NK-92 treated with Interleukin-12 subunit alpha and Interleukin-12 subunit beta, amount 100 ng/mL, for 24 hours (cell line): Measurements from ENCODE around the gene EFNA2.
"Not testable (repeated sequence)": the region's sequence is repeated elsewhere in the genome, so short reads cannot be mapped to it uniquely, and the experiment has no call there.

Experiments
- DNase-seq: peaks from one replicate; lab custom pipeline; 2025; lab: John Stamatoyannopoulos, UW

The EFNA2 gene

GRCh38 chr19:1318678-1319471, 33.2 kb downstream of the EFNA2 start:
- no peak for DNase-seq

- DNase-seq = not testable (repeated sequence)
Measured at GRCh38 chr19:1320282-1320650, 34.6 kb downstream of the EFNA2 start.

DNA sequence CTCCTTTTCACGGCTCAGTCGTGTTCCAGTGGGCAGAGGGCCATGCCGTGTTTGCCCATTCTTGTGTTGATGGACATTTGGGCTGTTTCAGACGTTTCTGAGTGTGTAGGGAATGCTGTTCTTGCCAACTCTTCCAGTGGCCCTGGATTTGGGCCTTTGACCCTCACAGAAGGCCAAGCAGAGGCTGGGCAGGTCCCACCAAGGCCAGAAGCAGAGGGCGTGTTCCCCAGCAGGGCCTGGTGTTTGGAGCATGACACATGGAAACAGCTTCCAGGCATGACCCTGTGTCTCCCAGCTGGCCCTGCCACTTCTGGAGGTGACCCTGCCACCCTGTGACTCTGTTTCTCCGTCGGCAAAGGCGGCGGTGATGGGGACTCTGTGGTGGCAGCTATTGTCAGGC, 35.9 kb downstream of the EFNA2 start:
- DNase-seq = no peak

DNA sequence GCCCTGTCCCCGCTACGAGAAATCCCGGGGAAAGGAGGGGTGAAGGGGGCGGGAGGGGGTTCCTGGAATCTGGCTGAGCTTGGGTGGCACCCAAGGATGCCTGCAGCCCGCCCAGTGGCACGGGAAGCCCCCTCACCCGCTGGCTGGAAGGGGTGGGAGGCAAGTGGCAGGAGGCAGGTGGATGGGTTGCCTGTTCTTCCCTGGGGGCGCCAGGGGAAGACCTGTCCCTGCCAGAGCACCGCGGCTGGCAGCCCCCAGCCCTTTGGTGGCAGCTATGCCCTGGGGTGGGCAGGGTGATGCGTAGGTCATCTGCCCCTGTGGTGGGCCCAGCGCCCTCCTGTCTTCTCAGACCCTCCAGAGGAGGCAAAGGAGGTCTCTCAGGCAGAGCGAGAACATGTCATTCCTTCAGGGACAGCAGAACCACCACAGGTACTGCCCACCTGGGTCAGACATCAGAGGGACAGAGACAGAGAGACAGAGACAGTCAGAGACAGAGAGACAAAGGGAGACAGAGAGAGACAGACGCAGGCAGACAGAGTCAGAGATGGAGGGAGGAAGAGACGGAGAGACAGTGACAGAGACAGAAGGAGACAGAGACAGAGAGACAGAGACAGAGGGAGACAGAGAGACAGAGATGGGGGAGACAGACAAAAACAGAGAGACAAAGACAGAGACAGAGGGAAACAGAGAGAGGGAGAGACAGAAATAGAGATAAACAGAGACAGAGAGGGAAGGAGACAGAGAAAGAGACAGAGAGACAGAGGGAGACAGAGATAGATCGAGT, 36.7 kb downstream of the EFNA2 start:
- DNase-seq = no peak

GRCh38 chr19:1324249-1324805, 38.7 kb downstream of the EFNA2 start:
- DNase-seq = no peak

GRCh38 chr19:1324806-1325567, 39.3 kb downstream of the EFNA2 start:
- no peak for DNase-seq

DNA sequence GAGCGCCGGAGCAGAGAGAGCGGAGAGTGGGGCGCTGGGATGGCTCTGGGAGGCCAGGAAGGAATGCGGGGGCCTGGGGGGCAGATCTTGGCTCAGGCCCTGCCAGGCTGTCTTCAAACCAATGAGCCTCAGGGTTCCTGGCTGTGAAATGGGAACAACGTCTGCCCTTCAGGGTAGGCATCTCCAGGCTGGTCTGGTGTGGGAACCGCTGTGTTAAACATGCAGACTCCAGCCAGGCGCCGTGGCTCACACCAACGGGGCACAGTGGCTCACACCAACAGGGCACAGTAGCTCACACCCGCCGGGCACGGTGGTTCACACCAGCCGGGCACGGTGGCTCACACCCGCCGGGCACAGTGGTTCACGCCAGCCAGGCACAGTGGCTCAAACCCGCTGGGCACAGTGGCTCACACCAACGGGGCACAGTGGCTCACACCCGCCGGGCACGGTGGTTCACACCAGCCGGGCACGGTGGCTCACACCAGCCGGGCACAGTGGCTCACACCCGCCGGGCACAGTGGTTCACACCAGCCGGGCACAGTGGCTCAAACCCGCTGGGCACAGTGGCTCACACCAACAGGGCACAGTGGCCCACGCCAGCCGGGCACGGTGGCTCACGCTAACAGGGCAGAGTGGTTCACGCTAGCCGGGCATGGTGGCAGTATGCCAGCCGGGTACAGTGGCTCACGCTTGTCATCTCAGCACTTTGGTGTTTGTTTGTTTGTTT, 40.1 kb downstream of the EFNA2 start:
- no peak for DNase-seq

GRCh38 chr19:1327125-1327524, 41.5 kb downstream of the EFNA2 start:
- no peak for DNase-seq

DNA sequence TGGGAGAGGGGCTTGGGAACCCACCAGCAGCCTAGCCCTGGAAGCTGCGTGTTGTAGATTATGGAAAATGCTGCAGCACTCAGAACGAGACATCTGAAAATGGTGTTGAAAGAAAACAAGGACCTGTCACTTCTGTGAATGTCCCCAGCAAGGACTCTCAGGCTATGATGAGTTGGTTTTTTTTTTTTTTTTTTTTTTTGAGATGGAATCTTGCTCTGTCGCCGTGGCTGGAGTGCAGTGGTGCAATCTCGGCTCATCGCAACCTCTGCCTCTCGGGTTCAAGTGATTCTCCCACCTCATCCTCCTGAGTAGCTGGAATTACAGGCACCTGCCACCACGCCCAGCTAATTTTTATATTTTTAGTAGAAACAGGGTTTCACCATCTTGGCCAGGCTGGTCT, 46.5 kb downstream of the EFNA2 start:
- not testable (repeated sequence) for DNase-seq

DNA sequence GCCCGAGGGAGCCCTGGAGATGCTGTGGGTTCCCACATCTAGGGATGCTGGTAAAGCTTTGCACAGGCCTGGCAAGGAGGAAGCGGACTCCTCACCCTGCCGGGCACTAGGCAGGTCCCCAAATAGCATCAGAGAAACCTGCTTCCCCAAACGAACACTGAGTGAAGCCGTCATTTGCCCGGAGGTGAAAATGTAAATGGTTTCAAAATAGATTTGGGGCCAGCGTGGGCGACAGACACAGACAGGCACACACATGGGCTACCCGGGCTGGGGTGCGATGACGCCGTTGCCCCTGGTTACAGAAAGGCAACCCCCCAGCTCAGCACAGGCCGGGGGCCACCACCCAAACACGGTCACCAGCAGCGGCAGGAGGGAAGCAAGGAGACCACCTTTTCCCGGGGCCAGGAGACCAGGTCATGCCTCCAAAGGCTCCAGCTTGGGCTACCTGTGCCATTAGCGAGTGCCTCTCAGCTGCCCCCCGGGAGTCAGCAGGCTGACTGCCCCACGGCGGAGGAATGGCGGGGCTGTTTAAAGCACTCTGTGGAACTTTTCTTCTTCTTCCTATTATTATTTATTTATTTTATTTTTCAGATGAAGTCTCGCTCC, 50.5 kb downstream of the EFNA2 start:
- no peak for DNase-seq

DNA sequence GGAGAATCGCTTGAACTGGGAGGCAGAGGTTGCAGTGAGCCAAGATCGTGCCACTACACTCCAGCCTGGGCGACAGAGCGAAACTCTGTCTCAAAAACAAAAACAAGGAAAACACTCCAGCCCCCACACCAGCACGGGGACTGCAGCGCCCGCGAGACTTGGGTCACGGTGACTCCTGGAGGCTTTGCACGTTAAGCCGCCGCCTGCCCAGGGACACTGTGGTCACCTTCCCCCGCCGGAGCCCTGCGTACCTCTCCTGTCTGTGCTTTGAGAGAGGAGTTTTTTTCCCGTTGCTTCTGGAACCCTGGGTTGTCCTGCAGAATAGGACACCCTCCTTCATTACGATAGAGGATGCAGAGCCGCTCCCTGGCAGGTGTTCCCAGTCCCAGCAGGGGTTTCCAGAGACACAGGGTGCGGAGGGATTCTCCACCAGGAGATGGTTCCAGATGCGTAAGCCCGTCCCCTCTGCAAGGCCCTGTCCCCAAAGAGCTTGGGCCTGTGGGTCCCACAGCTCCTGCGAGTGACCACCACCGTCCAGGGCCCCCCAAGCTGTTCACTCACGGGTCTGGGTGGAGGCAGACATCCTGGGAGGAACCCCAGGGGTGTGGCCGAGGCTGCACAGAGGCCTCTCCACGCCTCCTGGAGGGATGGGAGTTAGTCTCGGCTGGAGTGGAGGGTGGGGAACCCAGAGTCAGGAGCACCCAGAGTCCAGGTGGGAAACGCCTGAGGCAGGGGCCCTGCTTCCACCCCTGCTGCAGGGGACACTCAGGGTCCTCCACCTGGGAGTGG, 55.2 kb downstream of the EFNA2 start:
- no peak for DNase-seq

- no peak for DNase-seq
Measured at GRCh38 chr19:1343041-1343440, 57.4 kb downstream of the EFNA2 start.

DNA sequence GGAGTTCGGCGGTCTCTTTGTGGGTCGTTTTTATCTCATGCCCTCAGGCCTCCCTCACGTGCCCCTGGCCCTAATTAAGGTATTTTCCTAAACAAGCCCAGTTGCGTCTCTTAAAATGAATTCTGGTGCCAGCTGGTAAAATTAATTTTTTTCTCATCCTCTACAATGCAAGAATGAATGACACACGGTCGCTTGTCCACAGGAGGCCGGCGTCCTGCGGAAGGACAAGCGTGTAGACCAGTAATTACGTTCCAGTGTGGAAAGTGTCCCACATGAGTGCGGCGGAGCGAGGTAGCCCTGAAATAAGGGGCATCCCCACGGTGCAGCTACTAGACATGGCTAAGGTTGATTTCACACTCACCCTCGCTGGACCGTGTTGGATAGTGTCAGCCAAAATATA, 63.5 kb downstream of the EFNA2 start:
- no peak for DNase-seq

DNA sequence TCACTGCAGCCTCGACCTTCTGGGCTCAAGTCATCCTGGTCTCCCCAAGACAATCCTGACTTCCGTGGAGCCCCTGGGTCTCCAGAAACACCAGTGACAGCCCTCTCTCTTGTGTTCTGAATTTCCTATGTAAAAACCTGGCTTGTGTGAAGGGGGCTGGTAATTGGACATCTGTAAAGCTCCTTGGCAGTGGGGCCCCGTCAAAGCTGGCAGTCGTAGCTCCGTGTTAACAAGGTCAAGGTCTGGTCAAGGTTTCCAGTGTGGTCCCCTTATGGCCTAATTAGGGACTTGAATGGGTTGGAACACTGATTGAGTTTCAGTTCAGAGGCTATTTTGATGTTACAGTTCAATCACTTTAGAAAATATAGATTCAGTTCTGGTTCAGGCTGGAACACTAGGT, 65.2 kb downstream of the EFNA2 start:
- DNase-seq = no peak
